ENCODE results near the gene CAD.
"Not testable (repeated sequence)": the region's sequence is repeated elsewhere in the genome, so short reads cannot be mapped to it uniquely, and the experiment has no call there.

CAD gene

GRCh38 chr2:27262379-27263286 is 45.5 kb downstream of the CAD start, which contains the start of gene SLC30A3:
Gene SLC30A3 (minus strand): TSS chr2:27263047. CDS start chr2:27262906, 141 bp downstream.
- H3K4me3 ChIP-seq (ENCODE audit: low read depth, low read length) = no peak within 1 kb of the TSS

GRCh38 chr2:27263287-27264252 is 46.4 kb downstream of the CAD start:
- no peak overlapping the region for H3K4me3 ChIP-seq (ENCODE audit: low read depth, low read length)
- TF ChIP-seq POLR2A (IDR thresholded peaks at IDR 0.05; ENCODE audit: extremely low read depth, insufficient read length) (no peak), CTCF (IDR thresholded peaks at IDR 0.05; ENCODE audit: low read depth, low read length) (no peak), MYC (IDR thresholded peaks at IDR 0.05; ENCODE audit: low read depth, low read length) (no peak), MAX (IDR thresholded peaks at IDR 0.05; ENCODE audit: low read depth, low read length) (no peak)
- DNase-seq (ENCODE audit: low read depth) = no peak

More at GRCh38 chr2:27262379-27263286, 45.5 kb downstream of the CAD start, which contains the start of gene SLC30A3:
- TF ChIP-seq POLR2A (IDR thresholded peaks at IDR 0.05; ENCODE audit: extremely low read depth, insufficient read length) (no peak), MAX (IDR thresholded peaks at IDR 0.05; ENCODE audit: low read depth, low read length) (no peak), MYC (IDR thresholded peaks at IDR 0.05; ENCODE audit: low read depth, low read length) (no peak), CTCF (IDR thresholded peaks at IDR 0.05; ENCODE audit: low read depth, low read length) (no peak)
- DNase-seq (ENCODE audit: low read depth) = no peak

- TF ChIP-seq CTCF (IDR thresholded peaks at IDR 0.05; ENCODE audit: low read depth, low read length) (no peak), MAX (IDR thresholded peaks at IDR 0.05; ENCODE audit: low read depth, low read length) (no peak), POLR2A (IDR thresholded peaks at IDR 0.05; ENCODE audit: extremely low read depth, insufficient read length) (no peak), MYC (IDR thresholded peaks at IDR 0.05; ENCODE audit: low read depth, low read length) (no peak)
Measured at GRCh38 chr2:27264253-27264752, 47.1 kb downstream of the CAD start.

GRCh38 chr2:27264753-27265535 is 47.8 kb downstream of the CAD start:
- TF ChIP-seq MAX (IDR thresholded peaks at IDR 0.05; ENCODE audit: low read depth, low read length) = no peak
- TF ChIP-seq CTCF (IDR thresholded peaks at IDR 0.05; ENCODE audit: low read depth, low read length) = peak; percentile 74
- peak overlapping the region; percentile 7 for H3K4me3 ChIP-seq (ENCODE audit: low read depth, low read length)
- DNase-seq (ENCODE audit: low read depth) = peak; percentile 68

More at GRCh38 chr2:27264253-27264752, 47.1 kb downstream of the CAD start:
- DNase-seq (ENCODE audit: low read depth) = no peak
- H3K4me3 ChIP-seq (ENCODE audit: low read depth, low read length) = no peak overlapping the region

GRCh38 chr2:27265536-27265870 is 48.3 kb downstream of the CAD start:
- no peak overlapping the region for H3K4me3 ChIP-seq (ENCODE audit: low read depth, low read length)
- no peak for DNase-seq (ENCODE audit: low read depth)
- TF ChIP-seq MAX (IDR thresholded peaks at IDR 0.05; ENCODE audit: low read depth, low read length) (no peak), MYC (IDR thresholded peaks at IDR 0.05; ENCODE audit: low read depth, low read length) (no peak)

- not testable (repeated sequence) for DNase-seq (ENCODE audit: low read depth); H3K4me3 ChIP-seq (ENCODE audit: low read depth, low read length)
Measured at GRCh38 chr2:27268296-27268695, 51.1 kb downstream of the CAD start.

Measured in NB4 (cell line).